ACHN (cell line): ENCODE measurements around the gene DUSP12.

Experiments used
- DNase-seq: peaks from one replicate; pipeline ENCODE4 v3.0.0-alpha.2; 2015
- in situ Hi-C: cut with HindIII; loops from 2 replicates; pipeline ENCODE4 v1.10.0; 2017; ENCODE audit warnings: low sequenced_read_pairs, low pct_ligation_motif_present, low pct_unique_long_range_greater_than_20kb

The DUSP12 gene

DNA sequence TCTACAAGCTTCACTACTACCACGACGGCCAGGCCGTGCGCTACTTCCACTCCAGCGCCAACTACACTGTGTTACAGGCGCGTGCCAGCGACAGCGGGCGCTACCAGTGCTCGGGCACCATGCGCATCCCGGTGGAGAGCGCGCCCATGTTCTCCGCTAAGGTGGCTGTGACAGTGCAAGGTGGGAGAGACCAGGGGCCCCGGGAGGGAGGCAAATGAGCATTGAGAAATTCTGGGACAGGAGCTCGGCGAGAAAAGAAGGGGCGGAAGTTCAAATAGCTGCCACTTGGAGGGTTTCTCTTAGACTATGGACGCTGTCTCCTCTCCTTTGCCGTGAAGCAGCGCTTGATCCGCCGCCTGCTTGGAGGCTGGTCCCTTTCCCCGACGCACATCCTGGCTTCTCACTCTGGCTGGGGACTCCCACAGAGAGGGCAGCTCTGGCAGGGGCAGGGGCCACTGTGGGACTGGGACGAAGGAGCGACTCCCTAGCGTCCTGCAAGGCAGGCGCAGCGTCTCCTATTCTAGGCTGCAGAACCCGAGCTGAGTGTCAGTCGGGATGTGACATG lies 23.6 kb upstream of the DUSP12 start:
- in situ Hi-C loops = no loop called here
- peak; percentile 50 for DNase-seq

DNA sequence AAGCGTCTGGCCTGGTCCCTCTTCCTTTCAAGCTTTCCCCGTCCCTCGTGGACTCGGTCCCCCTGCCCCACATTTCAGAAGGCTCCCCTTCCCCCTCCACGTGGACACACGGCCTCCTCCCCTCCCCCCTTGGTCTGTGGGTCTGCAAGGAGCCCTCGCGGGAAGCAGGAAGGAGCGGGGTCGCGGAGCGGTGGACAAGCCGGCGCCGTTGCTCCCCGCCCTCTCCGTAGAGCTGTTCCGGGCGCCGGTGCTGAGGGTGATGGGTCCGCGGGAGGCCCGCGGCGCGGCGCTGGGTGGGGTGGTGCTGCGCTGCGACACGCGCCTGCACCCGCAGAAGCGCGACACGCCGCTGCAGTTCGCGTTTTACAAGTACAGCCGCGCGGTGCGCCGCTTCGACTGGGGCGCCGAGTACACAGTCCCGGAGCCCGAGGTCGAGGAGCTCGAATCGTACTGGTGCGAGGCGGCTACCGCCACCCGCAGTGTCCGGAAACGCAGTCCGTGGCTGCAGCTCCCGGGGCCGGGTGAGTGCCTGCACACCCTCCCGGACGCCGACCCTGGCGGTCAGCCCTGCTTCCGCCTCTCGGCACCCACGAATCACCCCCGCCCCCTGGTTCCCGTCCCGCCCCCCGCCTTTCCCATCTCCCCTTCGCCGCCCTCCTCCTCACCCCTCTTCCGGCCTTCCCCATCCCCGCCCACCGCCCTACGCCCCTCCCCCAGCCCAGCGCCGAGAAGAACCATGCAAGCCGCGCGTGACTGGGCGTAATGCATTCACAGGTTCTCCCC lies 22.9 kb upstream of the DUSP12 start:
- DNase-seq = peak; percentile 88
- in situ Hi-C loops = no loop called here

DNA sequence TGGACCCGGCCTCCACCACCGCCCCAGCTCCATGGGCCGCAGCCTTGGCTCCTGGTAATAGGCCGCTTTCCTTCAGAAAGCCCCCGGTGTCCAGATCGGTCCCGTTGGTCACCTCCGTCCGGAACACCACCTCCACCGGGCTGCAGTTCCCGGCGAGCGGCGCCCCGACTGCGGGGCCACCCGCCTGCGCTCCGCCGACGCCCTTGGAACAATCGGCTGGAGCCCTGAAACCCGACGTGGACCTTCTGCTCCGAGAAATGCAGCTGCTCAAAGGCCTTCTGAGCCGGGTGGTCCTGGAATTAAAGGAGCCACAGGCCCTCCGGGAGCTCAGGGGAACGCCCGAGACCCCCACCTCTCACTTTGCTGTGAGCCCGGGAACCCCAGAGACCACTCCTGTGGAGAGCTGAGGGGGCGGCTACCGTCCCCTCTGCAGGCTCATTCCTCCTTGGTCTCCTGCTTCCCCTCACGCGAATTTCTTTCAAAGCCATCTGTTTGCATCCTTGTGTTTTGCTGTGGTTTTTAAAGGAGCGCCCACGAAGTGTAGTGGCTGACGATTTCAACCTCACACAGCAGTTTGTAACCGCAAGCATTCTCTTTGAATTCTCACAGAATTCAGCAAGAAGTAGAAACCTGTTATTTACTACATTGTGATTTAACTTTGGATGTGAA lies 22.2 kb upstream of the DUSP12 start:
- in situ Hi-C loops = no loop called here
- DNase-seq = no peak

DNA sequence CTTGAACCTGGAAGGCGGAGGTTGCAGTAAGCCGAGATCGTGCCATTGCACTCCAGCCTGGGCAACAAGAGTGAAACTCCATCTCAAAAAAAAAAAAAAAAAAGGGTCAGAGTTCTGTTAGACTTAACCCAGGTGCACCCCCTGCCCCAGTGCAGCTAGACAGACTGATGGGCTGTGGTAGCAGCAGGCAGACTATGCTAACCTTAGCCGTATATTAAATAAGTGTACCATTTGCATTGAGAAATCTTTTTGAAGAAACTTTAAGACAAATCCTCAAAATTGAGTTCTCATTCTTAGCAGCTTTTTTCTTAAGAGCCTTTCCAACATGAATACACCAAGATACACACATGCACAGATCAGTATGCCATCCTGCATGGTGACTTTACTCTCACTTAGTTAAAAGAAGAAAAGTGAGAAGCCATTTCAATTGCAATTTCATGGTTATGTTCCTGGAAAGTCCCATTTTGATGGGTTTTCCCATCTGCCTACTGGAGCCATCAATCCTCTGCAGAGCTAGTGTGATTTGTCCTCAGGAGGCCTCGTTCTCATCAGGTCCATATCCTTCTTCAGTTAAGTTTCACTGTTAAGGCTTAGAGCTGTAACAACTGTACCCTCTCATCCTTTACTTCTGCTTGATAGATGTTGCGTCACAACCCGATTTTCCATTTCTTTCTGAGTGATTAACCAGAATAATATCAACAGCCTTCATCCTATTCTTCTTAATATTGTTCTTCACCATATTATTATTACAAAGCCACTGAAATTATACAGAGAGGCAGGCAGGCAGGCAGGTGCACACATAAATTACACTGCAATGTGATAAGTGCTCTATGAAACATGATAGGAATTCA lies 21.0 kb upstream of the DUSP12 start:
- in situ Hi-C loops = no loop called here

DNA sequence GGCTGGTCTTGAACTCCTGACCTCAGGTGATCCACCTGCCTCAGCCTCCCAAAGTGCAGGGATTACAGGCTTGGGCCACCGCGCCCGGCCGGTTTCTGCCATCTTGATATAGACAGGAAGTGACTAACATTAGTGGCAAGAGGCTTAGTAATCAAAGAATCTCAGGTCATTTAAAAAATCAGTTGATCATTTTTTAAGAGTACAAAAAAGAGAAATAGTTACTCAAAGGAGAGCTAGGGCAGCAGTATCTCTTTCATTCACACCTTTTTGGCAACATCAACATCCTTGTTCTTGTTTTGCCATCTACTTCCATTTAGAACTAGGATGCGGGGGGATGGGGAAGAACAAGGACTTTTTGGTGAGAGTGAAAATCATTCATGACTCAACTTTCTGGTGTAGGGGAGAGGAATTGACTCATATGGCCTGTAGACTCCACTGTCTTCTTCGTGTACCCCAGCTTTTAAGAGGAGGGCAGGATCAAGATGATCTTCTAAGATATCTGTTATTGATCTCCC lies 19.5 kb upstream of the DUSP12 start:
- in situ Hi-C loops = no loop called here
- peak; percentile 25 for DNase-seq

More for the DNA sequence above, 21.0 kb upstream of the DUSP12 start:
- no peak for DNase-seq

DNA sequence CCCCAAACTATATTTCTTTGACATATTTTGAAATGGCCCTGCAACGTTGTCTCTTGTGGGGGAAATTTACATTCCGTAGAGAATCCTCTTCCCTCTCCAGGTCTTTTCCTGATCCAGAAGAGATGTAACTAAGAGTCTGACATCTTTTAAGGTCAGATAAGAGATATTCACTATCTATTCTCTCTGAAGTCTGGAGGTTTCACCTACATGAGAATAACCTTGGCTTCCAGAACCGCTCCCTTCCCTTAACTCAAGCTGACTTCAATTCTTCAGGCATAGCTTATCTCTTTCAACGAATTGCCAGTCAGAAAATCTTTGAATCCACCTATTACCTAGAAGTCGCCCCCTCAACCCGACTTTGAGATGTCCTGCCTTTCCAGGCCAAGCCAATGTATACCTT lies 18.3 kb upstream of the DUSP12 start:
- in situ Hi-C loops = no loop called here
- no peak for DNase-seq

DNA sequence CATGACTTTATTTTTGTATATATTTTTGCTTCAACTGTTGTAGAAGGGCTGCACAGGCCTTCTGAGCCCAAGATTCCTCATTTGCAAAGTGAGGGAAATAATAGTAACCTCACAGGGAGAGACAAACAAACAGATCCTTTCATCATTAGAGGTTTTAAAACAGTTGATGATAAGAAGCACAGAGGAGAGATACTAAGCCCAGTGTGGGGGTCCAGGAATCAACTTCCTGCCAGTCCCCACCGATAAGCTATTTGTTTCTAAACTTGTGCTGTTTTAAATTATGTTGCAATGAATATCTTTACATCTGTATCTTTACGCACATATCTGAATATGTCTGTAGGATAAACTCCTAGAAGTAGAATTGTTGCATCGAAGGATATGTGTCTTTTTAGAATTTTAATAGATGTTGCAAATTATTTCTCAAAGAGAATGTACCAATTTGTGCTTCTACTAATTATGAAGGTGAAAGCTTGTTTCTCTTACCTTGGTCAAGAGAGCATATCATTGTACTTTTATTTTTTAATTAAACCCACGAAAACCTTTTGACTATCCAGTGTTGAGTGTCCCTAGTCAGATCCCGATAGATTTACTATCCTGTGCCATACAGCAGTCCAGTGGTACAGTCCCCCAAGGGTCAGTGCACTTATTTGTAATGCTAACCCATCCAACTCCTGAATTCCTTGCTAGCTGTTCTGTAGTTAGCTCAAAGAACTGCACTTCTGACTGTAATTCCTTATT lies 17.4 kb upstream of the DUSP12 start:
- in situ Hi-C loops = no loop called here

DNA sequence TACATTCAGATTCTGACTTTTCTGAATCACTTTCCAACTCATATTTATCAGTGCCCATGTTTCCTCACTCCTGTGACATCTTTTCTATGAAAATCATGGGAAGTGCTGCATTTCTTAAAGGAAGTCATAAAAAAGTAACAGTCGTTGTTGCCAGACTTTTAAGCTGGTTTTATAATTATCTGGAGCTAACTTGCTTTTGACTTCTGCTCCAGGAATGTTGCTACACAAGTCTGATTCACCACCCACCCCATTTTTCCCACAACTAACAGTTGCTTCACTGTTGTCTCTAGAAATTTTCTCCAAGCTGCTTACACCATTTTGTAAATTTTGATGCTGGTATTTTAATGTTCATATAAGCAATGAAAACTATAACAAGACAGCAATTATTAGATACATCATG lies 16.1 kb upstream of the DUSP12 start:
- DNase-seq = peak; percentile 19
- in situ Hi-C loops = no loop called here

More for the DNA sequence above, 17.4 kb upstream of the DUSP12 start:
- DNase-seq = no peak

DNA sequence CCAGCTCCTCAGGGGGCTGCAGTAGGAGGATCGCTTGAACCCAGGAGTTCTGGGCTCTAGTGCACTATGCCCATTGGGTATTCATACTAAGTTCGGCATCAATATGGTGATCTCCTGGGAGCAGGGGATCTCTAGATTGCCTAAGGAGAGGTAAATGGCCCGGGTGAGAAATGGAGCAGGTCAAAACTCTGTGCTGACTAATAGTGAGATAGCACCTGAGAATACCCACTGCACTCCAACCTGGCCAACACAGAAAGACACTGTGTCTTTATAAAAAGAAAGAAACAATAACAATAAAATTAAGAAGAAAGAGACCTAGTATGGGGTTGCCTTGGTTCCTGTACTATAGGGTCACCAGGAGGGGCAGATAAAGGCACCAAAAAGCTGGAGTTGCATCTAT lies 13.7 kb upstream of the DUSP12 start:
- in situ Hi-C loops = no loop called here
- DNase-seq = no peak

DNA sequence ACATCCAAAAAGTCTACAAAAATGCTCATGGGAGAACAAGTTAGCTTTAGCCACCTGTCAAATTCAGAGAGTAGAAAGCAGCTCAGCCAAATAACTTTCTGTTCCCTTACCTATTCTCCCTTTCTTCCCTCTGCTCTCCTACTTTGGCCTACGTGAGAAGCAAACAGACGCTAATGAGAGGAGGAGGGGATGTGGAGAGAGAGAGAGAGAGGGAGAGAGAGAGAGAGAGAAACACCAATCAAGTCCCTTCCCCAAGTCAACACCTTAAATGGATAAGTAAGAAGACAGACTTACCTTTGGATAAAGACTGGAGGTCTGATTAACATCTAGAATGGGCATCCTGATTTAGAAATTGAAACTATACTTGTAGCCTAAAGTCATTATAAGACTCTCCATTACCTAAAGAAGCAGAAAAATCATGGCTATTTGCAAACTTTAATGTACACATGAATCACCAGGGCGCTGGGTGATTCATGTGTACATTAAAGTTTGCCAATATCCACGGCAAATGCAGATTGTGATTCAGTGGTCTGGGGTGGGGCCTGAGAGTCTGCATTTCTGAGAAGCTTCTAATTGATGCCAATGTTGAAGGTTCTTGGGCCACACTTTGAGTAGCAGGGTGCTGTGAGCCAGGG lies 13.1 kb upstream of the DUSP12 start:
- no peak for DNase-seq
- in situ Hi-C loops = no loop called here

DNA sequence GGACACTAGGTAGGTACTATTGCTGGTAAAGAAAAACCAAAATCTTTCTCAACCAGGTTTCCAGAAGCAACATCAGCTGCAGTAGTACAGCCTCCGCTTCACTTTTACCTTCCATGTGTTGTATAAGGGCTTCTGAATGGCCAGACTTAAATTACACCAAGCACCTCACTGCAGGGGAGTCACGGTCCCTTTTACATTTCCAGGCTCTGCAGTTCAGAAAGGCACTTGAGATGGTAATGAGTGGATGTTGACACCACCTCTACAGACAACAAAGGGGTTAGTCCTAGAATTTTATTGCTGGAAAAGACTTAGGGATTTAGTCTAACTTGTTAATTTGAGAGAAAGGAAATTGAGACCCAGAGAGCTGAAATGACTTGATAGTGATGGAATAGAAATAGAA lies 12.0 kb upstream of the DUSP12 start:
- in situ Hi-C loops = no loop called here
- no peak for DNase-seq

DNA sequence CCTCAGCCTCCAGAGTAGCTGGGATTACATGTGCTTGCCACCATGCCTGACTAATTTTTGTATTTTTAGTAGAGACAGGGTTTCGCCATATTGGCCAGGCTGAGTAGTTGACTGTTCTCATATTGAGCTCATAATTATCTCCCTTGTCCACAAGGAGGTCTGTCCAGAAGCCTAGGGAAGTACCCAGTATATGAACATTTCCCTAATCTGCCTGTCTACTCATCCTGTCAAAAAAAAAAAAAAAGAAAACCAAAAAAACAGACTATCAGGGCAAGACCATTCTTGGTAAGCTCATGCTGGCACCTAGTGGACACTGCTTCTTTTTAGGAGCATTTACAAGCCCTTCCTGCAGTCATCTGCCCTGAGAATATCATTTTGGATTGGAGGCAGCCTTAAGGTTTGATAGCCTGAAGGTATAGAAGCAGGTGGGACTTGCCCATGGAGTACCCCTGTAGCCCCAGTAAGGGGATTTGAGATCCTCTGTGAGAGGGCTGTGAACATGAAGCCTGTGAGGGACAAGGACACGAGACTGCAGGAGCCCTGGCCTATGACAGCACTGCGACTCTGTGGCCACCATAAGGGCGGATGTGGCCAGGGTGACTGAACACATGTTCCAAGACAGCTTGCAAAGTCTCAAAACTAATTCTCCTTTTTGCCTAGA lies 10.8 kb upstream of the DUSP12 start:
- peak; percentile 68 for DNase-seq
- in situ Hi-C loops = no loop called here

DNA sequence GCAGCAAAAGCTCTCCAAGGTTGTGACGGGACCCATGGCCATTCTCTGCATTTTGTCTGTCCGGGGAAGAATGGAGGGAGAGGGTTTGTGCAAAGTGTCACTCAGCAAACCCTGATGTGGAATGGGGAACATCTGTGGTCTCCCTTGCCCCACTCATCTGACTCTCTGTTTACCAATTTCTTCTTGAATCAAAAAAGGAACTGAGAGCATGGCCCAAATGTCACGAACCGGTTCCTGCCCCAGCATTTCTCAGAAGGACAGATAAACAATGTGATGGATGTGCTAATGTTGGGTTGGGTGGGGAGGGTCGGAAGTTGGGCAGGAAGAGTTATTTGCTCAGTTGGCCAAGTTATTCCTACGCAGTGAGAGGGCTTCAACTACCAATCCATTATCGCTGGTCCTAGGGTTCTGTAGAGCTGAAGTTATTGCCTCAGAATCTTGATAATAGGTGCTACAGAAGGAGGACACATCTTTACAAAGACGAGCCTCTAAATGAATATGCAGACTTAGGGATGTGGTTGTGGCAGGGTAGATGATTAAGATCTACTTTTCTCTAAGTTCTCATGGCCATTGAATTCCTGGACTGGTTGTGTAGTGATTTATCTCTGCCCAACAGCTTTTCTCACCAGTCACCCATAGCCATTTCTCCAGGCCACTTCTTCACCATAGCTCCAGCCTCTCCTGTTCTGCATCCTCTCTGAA lies 9.6 kb upstream of the DUSP12 start:
- no peak for DNase-seq
- in situ Hi-C loops = no loop called here

DNA sequence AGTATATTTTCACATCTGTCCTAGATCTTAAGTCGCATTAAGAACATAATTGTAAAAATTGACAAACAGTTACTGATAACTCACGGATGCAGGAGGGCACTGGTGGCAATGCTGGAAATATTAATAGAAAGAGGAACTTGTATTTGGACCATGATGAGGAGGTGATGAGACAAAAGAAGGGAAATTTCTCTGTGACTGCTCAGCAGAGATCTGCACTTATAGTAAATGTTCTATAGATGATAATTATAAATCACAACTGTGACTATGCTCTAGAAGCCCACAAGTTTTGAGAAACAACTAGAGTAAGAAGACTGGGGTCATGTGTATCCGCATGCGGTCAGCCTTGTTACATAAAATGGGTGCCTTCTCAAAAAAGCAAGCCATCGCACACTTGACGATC lies 8.7 kb upstream of the DUSP12 start:
- in situ Hi-C loops = no loop called here
- no peak for DNase-seq

DNA sequence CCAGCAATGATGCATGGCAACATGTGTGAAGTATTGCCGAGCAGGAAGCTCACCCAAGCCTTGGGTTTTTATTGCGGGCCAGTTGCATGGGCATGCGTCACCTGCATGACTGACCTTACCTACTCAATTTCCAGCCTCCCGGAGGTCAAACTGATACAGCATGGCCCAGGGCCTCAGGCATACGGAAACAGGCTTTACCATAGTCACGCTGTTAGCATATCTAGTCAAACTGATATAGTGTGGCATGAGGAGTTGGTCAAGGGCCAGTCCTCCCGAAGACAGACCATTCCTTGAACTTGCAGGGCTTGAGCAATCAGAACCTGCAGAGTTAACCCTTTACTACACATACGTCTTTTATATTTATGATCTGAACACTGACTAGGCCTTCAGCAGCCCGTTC lies 6.4 kb upstream of the DUSP12 start:
- no peak for DNase-seq
- in situ Hi-C loops = no loop called here

DNA sequence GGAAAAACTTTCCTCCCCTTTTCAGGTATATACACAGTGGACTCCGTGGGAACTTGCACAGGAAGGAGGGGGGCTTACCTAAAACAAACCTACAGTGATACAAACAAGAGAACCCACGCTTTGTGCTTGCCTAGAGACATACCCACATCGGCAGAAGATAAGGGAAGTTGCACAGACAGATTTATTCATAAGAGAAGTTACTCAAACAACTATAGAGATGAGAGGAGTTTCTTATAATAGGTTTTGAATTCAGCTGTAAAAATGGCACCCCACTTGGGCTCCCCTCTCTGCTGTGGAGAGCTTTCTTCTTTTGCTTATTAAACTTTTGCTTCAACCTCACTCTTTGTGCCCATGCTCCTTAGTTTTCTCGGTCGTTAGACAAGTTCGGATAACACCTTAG lies 1.8 kb upstream of the DUSP12 start:
- no peak for DNase-seq
- in situ Hi-C loops = no loop called here
